D721Med (cell line): ENCODE results near the gene FCRL5.
"Not testable (repeated sequence)": the region's sequence is repeated elsewhere in the genome, so short reads cannot be mapped to it uniquely, and the experiment has no call there.

Experiments
- DNase-seq: peaks from one replicate; pipeline ENCODE4 v3.0.0; 2011; ENCODE audit warnings: low spot score; ENCODE audit not compliant: insufficient read length
- FAIRE-seq: peaks from 2 replicates; lab custom pipeline; 2011; peaks lifted over from hg19 to GRCh38; lab: Jason Lieb, UNC
- CTCF ChIP-seq: IDR thresholded peaks from 2 replicates; pipeline ENCODE4 v1.5.1; 2012; ENCODE audit warnings: mild to moderate bottlenecking, control low read depth; ENCODE audit not compliant: insufficient read depth; ENCODE audit errors: missing control alignments

Gene FCRL5

DNA sequence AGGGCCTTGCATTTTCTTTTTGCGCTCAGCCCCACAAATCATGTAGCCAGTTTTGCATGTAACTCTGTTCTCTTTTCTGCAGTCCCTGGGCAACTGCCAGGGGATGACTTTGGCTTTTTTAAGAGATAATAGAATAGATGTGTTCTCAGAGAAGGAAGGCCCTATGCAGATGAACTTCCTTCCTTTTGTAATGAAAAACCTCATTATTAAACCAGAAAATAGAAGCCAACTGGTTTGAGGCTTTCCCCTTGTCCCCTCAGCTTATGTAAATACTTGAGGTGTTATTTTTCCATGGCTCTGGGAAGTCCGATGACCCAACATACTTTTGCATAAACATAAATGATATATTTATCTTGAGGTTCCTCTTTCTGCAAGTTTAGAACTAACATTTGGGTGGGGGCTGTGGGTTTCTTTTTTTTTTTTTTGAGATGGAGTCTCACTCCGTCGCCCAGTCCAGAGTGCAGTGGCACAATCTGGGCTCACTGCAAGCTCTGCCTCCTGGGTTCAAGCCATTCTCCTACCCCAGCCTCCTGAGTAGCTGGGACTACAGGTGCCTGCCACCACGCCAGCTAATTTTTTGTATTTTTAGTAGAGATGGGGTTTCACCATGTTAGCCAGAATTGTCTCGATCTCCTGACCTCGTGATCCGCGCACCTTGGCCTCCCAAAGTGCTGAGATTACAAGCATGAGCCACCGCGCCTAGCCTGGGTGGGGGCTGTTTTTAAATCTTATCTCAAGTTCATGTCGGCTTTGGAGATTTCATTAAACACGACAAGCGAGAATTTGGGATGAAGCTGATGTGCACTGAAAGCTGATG, 14.4 kb upstream of the FCRL5 start:
- no peak for FAIRE-seq
- no peak for DNase-seq
- TF ChIP-seq CTCF, result no peak

GRCh38 chr1:157562515-157562914, 10.2 kb upstream of the FCRL5 start:
- TF ChIP-seq CTCF, result no peak
- DNase-seq (no peak), FAIRE-seq (no peak)

GRCh38 chr1:157558119-157558518, 5.8 kb upstream of the FCRL5 start:
- no peak for FAIRE-seq

GRCh38 chr1:157548081-157548480, 4.2 kb downstream of the FCRL5 start:
- not testable (repeated sequence) for FAIRE-seq

More at GRCh38 chr1:157558119-157558518, 5.8 kb upstream of the FCRL5 start:
- no peak for TF ChIP-seq CTCF
- no peak for DNase-seq

DNA sequence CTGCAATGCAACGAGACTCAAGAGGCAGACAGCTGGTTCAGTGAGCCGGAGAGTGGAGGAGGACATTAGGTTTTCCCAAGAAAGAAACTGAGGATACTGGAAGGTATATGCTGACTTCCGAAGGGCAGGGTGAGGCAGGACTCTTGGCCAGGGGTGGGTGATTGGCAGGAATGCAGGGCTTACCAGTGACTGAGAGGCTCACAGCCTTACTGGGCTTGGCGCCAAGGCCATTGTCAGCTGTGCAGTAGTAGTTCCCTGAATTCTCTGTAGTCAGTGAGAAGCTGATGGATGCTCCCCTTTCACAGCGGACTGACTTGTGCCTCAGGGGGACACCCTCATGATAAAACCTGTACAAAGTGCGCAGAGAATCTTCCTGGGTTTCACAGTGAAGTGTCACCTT, 9.6 kb downstream of the FCRL5 start:
- no peak for DNase-seq
- FAIRE-seq, result no peak

More at GRCh38 chr1:157548081-157548480, 4.2 kb downstream of the FCRL5 start:
- not testable (repeated sequence) for DNase-seq

GRCh38 chr1:157540852-157541251, 11.5 kb downstream of the FCRL5 start:
- no peak for TF ChIP-seq CTCF
- no peak for DNase-seq
- no peak for FAIRE-seq

More for the DNA sequence above, 9.6 kb downstream of the FCRL5 start:
- TF ChIP-seq CTCF, result no peak

DNA sequence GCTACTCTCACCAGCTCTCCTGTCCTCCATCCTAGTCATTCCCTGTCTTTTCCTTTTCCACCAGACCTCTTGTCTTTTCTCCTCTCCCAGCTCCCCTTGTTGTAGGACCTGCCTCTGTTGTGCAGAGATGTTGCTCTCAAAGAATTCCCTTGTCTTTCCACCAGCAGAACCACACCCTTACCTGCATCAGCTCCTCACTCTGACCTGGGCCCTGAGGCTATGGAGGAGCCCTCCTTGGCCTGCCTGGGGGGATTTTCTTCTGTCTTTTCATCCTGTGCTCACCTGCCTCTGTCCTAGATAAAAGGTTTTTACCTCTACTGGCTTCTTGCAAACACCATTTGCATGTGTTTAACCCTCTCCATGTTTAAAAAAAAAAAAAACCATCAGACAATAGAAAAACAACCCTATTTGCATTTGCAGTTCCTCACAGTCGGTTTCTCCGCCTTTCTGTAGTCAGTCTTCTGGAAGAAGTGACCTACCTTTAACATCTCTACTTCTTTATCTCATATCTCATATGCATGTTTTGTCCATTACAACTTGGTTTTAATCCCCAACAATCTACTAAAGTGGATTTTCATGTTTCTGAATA, 12.1 kb downstream of the FCRL5 start:
- TF ChIP-seq CTCF, result no peak
- FAIRE-seq (no peak), DNase-seq (no peak)
